ENCODE data around the gene EDNRA. TPM values are rescaled to one million over a fixed set of nuclear protein-coding genes. Genes with fewer than 3 reads are reported as not detected.

Gene EDNRA
- total RNA-seq, 2 donors from 2014 or later: not detected

DNA sequence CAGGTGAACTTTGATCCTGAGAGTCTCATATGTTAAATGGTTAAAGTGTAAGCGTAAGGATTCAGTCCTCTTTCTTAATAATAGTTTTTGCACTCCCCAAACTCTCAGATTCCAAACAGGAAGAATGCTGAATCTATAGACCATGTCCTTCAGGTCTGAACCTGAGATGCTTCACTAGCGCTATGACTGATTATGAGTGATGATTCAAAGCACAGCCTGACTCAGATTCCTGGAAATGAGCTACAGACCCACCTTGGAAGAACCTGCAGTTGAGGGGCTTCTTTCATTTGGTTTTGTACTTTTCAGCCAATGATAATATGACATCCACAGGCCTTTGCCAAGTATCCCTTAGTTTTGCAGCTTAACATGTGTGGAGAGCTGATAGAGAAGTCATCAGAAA lies 1.4 kb downstream of the EDNRA start:
- peaks cover 18 to 43% of the 10 kb centered on the region in 2 donors for H3K27me3 Mint-ChIP-seq
- no peaks in the 10 kb centered on the region for H3K36me3 Mint-ChIP-seq
- no peaks in the 10 kb centered on the region for H3K9me3 Mint-ChIP-seq
- H3K27ac Mint-ChIP-seq: no peak overlapping the region
- DNase-seq (ENCODE audit: low spot score): no peak
- no peak for ATAC-seq
- no peaks in the 10 kb centered on the region for H3K4me1 Mint-ChIP-seq (ENCODE audit: low read depth in 2 of 2)
- no peak overlapping the region for H3K4me3 Mint-ChIP-seq

DNA sequence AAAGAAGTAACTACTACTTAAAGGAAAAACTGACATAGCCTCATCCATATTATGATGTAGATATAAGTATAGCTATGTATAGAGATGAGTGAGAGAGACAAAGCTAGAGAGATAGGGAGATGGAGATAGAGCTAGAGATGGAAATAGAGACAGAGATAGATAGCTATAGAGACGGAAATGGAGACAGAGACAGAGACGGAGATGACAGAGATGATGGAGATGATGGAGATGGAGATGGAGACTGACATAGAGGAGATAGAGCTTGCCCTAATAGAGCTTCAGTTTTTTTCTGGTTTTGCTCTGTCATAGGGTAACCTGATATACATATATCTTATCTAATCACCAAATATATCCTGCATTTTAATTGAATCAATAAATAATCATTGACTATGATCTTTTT lies 4.3 kb downstream of the EDNRA start:
- DNase-seq (ENCODE audit: low spot score) (no peak), ATAC-seq (no peak)
- Mint-ChIP-seq H3K27me3 (peaks cover 13 to 21% of the 10 kb centered on the region in 2 donors), H3K4me3 (no peak overlapping the region), H3K9me3 (no peaks in the 10 kb centered on the region), H3K36me3 (no peaks in the 10 kb centered on the region), H3K27ac (no peak overlapping the region), H3K4me1 (ENCODE audit: low read depth in 2 of 2) (no peaks in the 10 kb centered on the region)

DNA sequence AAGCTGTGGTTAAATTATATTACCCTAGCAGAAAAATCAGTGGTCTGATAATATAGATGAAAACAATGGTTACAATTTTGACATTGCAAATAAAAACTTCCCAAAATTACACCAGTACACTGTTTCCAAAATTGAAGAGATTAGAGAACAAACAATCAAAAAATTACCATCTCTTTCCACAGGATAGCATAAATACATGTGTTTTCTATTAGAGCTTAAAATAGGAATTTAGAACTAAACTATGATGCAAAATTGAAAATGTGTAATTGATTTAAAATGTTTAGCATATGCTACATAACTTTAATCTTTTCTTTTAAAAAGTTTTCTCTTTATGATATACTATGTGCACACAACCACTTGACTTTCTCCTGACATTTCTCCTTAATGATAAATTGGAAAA lies 6.7 kb downstream of the EDNRA start:
- Mint-ChIP-seq H3K4me1 (ENCODE audit: low read depth in 2 of 2) (no peaks in the 10 kb centered on the region), H3K36me3 (no peaks in the 10 kb centered on the region), H3K9me3 (no peaks in the 10 kb centered on the region), H3K4me3 (no peak overlapping the region), H3K27ac (no peak overlapping the region), H3K27me3 (peaks cover 3 to 8% of the 10 kb centered on the region in 2 donors)
- DNase-seq (ENCODE audit: low spot score) (no peak), ATAC-seq (no peak)

DNA sequence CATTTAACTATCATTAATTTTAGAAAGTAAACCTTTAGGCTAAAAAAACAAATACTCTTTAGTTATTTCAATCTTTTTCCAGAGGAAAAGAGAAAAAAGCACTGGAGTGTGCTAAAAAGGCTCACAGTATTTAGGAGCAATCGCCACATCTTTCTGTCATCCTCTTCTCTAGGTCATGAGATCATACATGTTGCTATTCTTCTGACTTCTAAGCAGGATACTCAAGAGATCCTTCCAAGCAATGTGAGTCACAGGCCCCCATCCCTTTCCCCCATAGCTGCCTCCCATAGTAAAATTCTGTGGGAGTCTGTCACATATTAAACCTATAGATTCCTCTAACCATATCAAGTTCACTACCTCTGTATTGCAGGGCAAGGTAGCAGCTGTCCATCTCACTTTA lies 7.7 kb downstream of the EDNRA start:
- no peak for ATAC-seq
- H3K4me3 Mint-ChIP-seq: no peak overlapping the region

DNA sequence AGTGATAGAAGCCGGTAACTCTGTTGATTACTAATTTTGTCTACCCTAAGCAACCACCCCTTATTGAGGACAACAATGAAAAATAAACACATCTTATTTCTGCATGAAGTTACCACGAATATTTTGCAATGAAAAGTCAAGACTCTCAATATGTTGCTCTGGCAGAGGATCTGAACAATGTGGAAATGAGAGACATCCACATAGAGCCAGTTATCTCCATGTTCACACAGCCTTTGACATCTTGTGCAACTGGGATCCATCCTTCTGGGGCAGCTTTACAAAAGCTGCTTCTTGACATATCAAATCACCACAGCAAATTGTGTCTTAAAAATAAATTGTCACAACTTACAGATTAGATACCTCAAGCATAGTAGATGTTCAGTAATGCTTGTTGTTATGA lies 10.2 kb downstream of the EDNRA start:
- no peaks in the 10 kb centered on the region for H3K36me3 Mint-ChIP-seq
- no peak overlapping the region for H3K27ac Mint-ChIP-seq
- peaks cover 5% of the 10 kb centered on the region for H3K9me3 Mint-ChIP-seq
- ATAC-seq: no peak
- H3K27me3 Mint-ChIP-seq: peaks cover 5 to 9% of the 10 kb centered on the region in 2 donors
- no peak for DNase-seq (ENCODE audit: low spot score)
- H3K4me1 Mint-ChIP-seq (ENCODE audit: low read depth in 2 of 2): no peaks in the 10 kb centered on the region
- no peak overlapping the region for H3K4me3 Mint-ChIP-seq

More for the DNA sequence above, 7.7 kb downstream of the EDNRA start:
- H3K9me3 Mint-ChIP-seq: no peaks in the 10 kb centered on the region
- DNase-seq (ENCODE audit: low spot score): no peak
- no peaks in the 10 kb centered on the region for H3K36me3 Mint-ChIP-seq
- no peak overlapping the region for H3K27ac Mint-ChIP-seq
- no peaks in the 10 kb centered on the region for H3K4me1 Mint-ChIP-seq (ENCODE audit: low read depth in 2 of 2)
- peaks cover 3 to 8% of the 10 kb centered on the region in 2 donors for H3K27me3 Mint-ChIP-seq

DNA sequence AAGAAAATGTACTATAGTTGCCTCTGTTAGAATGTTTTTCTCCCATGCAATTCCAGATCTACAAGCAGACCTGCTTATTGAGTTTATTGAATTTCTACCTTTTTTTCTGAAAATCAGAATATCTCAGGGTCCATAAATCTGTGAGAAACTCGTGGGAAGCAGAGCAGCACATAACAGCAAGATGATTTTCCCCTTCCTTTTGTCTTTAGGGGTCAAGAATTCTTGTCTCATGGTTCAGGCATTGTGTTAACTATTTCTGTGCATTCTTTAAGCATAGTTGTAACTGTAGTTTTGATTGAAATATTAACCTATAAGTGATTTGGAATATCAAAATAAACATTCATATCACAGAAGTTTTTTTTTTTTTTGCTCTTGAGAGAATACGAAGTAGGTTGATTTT lies 11.4 kb downstream of the EDNRA start:
- Mint-ChIP-seq H3K4me1 (ENCODE audit: low read depth in 2 of 2) (no peaks in the 10 kb centered on the region), H3K4me3 (no peak overlapping the region), H3K36me3 (no peaks in the 10 kb centered on the region), H3K27ac (no peak overlapping the region), H3K27me3 (peaks cover 5 to 9% of the 10 kb centered on the region in 2 donors), H3K9me3 (peaks cover 5% of the 10 kb centered on the region)
- DNase-seq (ENCODE audit: low spot score): no peak
- no peak for ATAC-seq

DNA sequence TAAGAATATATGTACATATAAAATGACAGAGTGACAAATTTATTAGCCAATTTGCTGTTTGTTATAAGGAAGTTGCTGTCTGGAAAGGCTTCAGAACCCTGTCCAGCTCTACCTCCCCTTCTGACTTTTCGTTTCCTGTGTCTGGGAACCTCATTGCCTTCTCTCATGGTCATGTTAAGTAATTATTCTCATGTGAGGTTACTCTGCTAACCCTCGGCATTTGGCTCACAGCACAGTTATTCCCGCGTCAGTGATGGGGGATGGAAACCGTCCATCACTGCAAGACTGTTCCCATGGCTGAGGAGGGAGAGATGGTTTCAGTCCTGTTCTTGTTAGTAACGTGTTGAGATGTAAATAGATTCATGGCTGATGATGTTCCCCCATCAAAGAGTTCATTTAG lies 11.9 kb downstream of the EDNRA start:
- H3K27ac Mint-ChIP-seq: no peak overlapping the region
- no peaks in the 10 kb centered on the region for H3K36me3 Mint-ChIP-seq
- no peak for DNase-seq (ENCODE audit: low spot score)
- H3K4me1 Mint-ChIP-seq (ENCODE audit: low read depth in 2 of 2): no peaks in the 10 kb centered on the region
- H3K4me3 Mint-ChIP-seq: no peak overlapping the region
- peaks cover 5% of the 10 kb centered on the region for H3K9me3 Mint-ChIP-seq
- no peak for ATAC-seq
- H3K27me3 Mint-ChIP-seq: peaks cover 5 to 9% of the 10 kb centered on the region in 2 donors

DNA sequence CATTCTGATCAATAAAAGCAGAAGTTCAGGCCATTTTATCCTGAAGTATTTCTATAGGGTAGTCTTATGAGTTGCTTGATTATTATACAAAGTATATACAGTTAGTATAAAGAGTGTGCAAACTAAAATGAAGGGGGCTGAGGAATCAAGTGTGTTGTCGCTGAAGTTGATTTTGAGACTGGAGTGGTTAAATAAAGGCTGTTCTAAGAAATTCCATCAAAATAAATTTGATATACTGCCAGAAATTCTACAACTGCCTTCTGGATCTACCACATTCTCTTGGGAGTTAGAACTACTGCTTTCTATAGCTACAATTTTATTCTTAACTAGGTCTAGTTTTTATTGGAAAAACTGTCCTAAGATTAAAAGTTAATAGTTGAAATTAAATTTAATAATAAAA lies 12.4 kb downstream of the EDNRA start:
- no peak for ATAC-seq
- H3K27me3 Mint-ChIP-seq: peaks cover 5 to 9% of the 10 kb centered on the region in 2 donors

DNA sequence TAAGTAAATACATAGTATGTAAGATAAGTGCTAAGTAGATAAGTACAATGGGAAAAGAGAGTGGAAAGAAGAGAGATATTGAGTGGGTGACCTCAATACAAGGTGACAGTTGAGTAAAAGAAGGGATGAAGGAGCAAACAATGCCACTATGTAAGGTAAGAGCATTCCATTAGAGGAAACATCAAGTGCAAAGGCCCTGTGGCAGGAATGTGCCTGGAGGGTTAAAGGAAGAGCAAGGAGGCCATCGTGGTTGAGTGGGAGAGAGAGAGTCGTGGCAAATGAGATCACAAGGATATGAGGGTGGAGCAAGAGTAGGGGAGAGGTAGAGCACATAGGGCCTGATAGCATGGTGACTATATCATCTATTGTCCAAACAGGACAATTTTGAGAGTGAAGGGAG lies 13.4 kb downstream of the EDNRA start:
- no peak overlapping the region for H3K4me3 Mint-ChIP-seq
- H3K36me3 Mint-ChIP-seq: no peaks in the 10 kb centered on the region
- H3K4me1 Mint-ChIP-seq (ENCODE audit: low read depth in 2 of 2): no peaks in the 10 kb centered on the region
- ATAC-seq (no peak), DNase-seq (ENCODE audit: low spot score) (no peak)
- H3K27ac Mint-ChIP-seq: no peak overlapping the region
- H3K9me3 Mint-ChIP-seq: peaks cover 5% of the 10 kb centered on the region
- peaks cover 7 to 9% of the 10 kb centered on the region in 2 donors for H3K27me3 Mint-ChIP-seq

More for the DNA sequence above, 12.4 kb downstream of the EDNRA start:
- DNase-seq (ENCODE audit: low spot score): no peak
- no peak overlapping the region for H3K27ac Mint-ChIP-seq
- no peak overlapping the region for H3K4me3 Mint-ChIP-seq
- H3K9me3 Mint-ChIP-seq: peaks cover 5% of the 10 kb centered on the region
- no peaks in the 10 kb centered on the region for H3K36me3 Mint-ChIP-seq
- no peaks in the 10 kb centered on the region for H3K4me1 Mint-ChIP-seq (ENCODE audit: low read depth in 2 of 2)

DNA sequence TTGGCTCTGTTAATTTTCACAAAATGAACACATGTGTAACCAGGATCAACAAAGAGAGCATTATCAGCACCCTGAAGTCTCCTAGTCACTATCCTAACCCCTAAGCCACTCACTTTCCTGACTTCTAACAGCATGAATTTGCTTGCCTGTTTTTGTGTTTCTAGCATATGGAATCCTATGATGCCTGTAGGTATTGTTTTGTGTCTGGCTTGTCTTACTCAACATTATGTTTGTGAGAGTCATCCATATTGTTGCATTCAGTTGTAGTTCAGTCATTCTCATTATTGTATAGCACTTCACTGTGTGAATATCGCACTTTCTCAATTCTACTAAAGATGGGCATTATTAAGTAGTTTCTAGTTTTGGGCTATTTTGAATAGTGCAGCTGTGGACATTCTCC lies 15.6 kb downstream of the EDNRA start:
- no peaks in the 10 kb centered on the region for H3K36me3 Mint-ChIP-seq
- no peak overlapping the region for H3K4me3 Mint-ChIP-seq
- no peak overlapping the region for H3K27ac Mint-ChIP-seq
- H3K4me1 Mint-ChIP-seq (ENCODE audit: low read depth in 2 of 2): no peaks in the 10 kb centered on the region
- H3K27me3 Mint-ChIP-seq: peaks cover 10 to 24% of the 10 kb centered on the region in 2 donors
- peaks cover 5% of the 10 kb centered on the region for H3K9me3 Mint-ChIP-seq
- no peak for ATAC-seq
- DNase-seq (ENCODE audit: low spot score): no peak

DNA sequence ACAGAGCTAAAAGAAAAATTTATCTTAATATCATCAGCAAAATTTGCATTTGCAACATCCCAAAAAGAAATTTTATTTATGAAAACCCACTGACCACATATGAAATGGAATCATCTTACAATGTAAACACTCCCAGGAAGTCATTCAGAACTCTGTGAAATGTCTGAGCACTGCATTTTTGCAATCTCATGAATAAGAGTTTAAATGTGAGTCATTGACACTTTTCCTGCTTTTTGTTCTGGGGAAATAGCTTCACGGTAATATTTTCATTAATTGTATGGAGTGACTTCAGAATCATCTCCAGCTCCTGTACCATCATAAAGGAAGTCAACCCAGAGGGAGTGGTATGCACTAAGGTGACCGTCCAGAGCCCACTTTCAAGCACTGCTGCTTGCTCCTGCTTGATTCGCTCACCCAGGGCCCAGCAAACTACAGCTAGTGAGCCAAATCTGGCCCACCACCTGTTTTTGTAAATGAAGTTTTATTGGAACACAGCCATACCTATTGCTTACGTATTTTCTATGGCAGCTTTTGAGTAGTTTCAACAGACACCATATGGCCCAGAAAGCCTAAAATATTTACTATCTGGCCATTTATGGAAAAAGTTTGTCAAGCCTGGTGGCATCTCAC lies 17.2 kb downstream of the EDNRA start:
- H3K4me1 Mint-ChIP-seq (ENCODE audit: low read depth in 2 of 2): no peaks in the 10 kb centered on the region
- DNase-seq (ENCODE audit: low spot score) (no peak), ATAC-seq (no peak)
- no peak overlapping the region for H3K4me3 Mint-ChIP-seq
- H3K27ac Mint-ChIP-seq: no peak overlapping the region
- no peaks in the 10 kb centered on the region for H3K36me3 Mint-ChIP-seq
- peaks cover 11 to 28% of the 10 kb centered on the region in 2 donors for H3K27me3 Mint-ChIP-seq
- H3K9me3 Mint-ChIP-seq: peaks cover 5% of the 10 kb centered on the region

DNA sequence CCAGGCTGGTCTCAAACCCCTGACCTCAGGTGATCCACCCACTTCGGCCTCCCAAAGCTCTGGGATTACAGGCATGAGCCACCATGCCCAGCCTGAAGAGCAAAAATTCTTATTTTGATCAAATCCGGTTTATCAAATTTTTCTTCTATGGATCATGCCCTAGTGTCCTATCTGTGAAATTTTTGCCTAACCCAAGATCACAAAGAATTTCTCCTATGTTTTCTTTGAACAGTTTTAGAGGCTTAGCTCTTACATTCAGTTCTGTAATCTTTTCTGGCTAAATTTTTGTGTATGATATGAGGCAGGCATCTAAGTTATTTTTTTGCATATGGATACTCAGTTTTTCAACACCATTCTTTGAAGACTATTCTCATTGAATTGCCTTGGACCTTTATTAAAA lies 27.4 kb downstream of the EDNRA start:
- DNase-seq (ENCODE audit: low spot score) (no peak), ATAC-seq (no peak)
- Mint-ChIP-seq H3K27ac (no peak overlapping the region), H3K9me3 (no peaks in the 10 kb centered on the region), H3K4me3 (no peak overlapping the region), H3K27me3 (peaks cover 14 to 29% of the 10 kb centered on the region in 2 donors), H3K4me1 (ENCODE audit: low read depth in 2 of 2) (no peaks in the 10 kb centered on the region), H3K36me3 (no peaks in the 10 kb centered on the region)

DNA sequence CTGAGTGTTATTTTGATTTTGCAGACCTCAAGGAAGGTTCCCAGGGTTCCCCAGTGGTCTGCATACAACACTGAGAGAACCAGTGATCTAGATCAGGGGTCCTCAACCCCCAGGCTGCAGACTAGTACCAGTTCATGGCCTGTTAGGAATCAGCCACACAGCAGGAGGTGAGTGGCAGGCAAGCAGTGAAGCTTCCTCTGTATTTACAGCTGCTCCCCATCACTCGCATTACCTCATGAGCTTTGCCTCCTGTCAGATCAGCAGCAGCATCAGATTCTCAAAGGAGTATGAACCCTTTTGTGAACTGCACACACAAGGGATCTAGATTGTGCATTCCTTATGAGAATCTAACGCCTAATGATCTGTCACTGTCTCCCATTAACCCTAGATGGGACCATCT lies 28.5 kb downstream of the EDNRA start:
- H3K4me1 Mint-ChIP-seq (ENCODE audit: low read depth in 2 of 2): no peaks in the 10 kb centered on the region
- H3K27ac Mint-ChIP-seq: no peak overlapping the region
- no peaks in the 10 kb centered on the region for H3K36me3 Mint-ChIP-seq
- H3K4me3 Mint-ChIP-seq: no peak overlapping the region
- H3K27me3 Mint-ChIP-seq: peaks cover 14 to 29% of the 10 kb centered on the region in 2 donors
- no peak for DNase-seq (ENCODE audit: low spot score)
- no peaks in the 10 kb centered on the region for H3K9me3 Mint-ChIP-seq
- ATAC-seq: no peak

DNA sequence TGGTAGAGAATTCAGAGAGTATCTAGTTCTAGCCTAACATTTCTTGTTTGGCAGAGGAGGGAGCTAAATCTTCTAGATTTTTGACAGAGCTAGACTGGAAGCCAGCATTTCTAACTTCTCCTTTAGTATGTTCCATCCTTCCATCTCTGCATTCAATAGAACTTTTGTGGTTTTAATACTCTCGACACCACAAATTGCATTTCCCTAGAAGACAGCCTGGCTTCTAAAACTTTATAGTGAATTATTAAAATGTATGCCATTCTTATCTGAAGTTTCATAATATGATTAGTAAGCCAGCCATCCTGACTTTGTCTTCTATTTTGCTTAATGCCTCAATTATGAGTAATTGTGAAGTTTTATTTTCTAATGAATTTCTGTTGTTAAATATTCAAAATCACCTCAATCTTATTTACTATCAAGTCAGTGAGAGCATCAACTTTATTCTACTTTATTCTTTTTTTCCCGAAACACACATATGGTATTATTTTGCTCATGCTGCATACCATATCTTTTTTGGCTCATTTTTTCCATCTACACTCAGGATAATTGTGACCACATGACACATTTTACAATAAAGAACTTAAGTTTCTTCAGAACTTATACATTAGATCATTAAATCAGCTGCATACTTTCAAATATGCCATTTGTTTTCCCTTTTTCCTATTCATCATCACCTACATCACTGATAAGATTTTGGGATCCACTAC lies 30.2 kb downstream of the EDNRA start:
- DNase-seq (ENCODE audit: low spot score) (no peak), ATAC-seq (no peak)
- H3K4me1 Mint-ChIP-seq (ENCODE audit: low read depth in 2 of 2): no peaks in the 10 kb centered on the region

More for the DNA sequence above, 30.2 kb downstream of the EDNRA start:
- H3K9me3 Mint-ChIP-seq: no peaks in the 10 kb centered on the region
- H3K27me3 Mint-ChIP-seq: peaks cover 13 to 28% of the 10 kb centered on the region in 2 donors
- no peak overlapping the region for H3K27ac Mint-ChIP-seq
- H3K36me3 Mint-ChIP-seq: no peaks in the 10 kb centered on the region
- H3K4me3 Mint-ChIP-seq: no peak overlapping the region

Measured in natural killer cell treated with Interleukin-12 subunit alpha and Interleukin-12 subunit beta and Interleukin-15 and Interleukin-18, amount 100 ng/mL, for 72 hours (primary cell).